ENCODE measurements around the gene CASK.
A peak's percentile ranks its signal among the peaks of the same experiment; 100 is the strongest.
"Not testable (repeated sequence)": the region's sequence is repeated elsewhere in the genome, so short reads cannot be mapped to it uniquely, and the experiment has no call there.

The CASK gene

GRCh38 chrX:41616935-41617334, 306.4 kb downstream of the CASK start:
- DNase-seq, result no peak

- no peak for DNase-seq
Observed at GRCh38 chrX:41616255-41616654, 307.1 kb downstream of the CASK start.

GRCh38 chrX:41608244-41608643, 315.1 kb downstream of the CASK start:
- no peak for DNase-seq

GRCh38 chrX:41607264-41607832, 316.0 kb downstream of the CASK start:
- no peak for DNase-seq

- not testable (repeated sequence) for DNase-seq
Observed at GRCh38 chrX:41606057-41606456, 317.3 kb downstream of the CASK start.

- no peak for DNase-seq
Observed at GRCh38 chrX:41604766-41605543, 318.4 kb downstream of the CASK start.

- no peak for DNase-seq
Observed at GRCh38 chrX:41604177-41604576, 319.2 kb downstream of the CASK start.

- no peak for DNase-seq
Observed at GRCh38 chrX:41603596-41603995, 319.8 kb downstream of the CASK start.

- no peak for DNase-seq
Observed at GRCh38 chrX:41602816-41603345, 320.5 kb downstream of the CASK start.

- no peak for DNase-seq
Observed at GRCh38 chrX:41600291-41600690, 323.1 kb downstream of the CASK start.

- DNase-seq, result no peak
Observed at GRCh38 chrX:41599507-41599906, 323.8 kb downstream of the CASK start.

GRCh38 chrX:41596596-41596995, 326.8 kb downstream of the CASK start:
- DNase-seq, result no peak

GRCh38 chrX:41594634-41595033, 328.7 kb downstream of the CASK start:
- no peak for DNase-seq

- DNase-seq, result no peak
Observed at GRCh38 chrX:41591906-41592305, 331.4 kb downstream of the CASK start.

GRCh38 chrX:41590641-41591040, 332.7 kb downstream of the CASK start:
- no peak for DNase-seq

- DNase-seq, result no peak
Observed at GRCh38 chrX:41589634-41590270, 333.6 kb downstream of the CASK start.

- DNase-seq, result no peak
Observed at GRCh38 chrX:41588271-41588670, 335.1 kb downstream of the CASK start.

GRCh38 chrX:41580423-41581064, 342.8 kb downstream of the CASK start:
- DNase-seq, result peak; percentile 19

- DNase-seq, result no peak
Observed at GRCh38 chrX:41563876-41564275, 359.5 kb downstream of the CASK start.

- DNase-seq, result peak; percentile 58
Observed at GRCh38 chrX:41561045-41561444, 362.3 kb downstream of the CASK start.

GRCh38 chrX:41559235-41560052, 363.9 kb downstream of the CASK start:
- peak; percentile 26 for DNase-seq

GRCh38 chrX:41558531-41558930, 364.8 kb downstream of the CASK start:
- DNase-seq, result peak; percentile 32

- DNase-seq, result peak; percentile 49
Observed at GRCh38 chrX:41556958-41557357, 366.4 kb downstream of the CASK start.
